ENCODE measurements around the gene OGFOD3.

OGFOD3 gene

DNA sequence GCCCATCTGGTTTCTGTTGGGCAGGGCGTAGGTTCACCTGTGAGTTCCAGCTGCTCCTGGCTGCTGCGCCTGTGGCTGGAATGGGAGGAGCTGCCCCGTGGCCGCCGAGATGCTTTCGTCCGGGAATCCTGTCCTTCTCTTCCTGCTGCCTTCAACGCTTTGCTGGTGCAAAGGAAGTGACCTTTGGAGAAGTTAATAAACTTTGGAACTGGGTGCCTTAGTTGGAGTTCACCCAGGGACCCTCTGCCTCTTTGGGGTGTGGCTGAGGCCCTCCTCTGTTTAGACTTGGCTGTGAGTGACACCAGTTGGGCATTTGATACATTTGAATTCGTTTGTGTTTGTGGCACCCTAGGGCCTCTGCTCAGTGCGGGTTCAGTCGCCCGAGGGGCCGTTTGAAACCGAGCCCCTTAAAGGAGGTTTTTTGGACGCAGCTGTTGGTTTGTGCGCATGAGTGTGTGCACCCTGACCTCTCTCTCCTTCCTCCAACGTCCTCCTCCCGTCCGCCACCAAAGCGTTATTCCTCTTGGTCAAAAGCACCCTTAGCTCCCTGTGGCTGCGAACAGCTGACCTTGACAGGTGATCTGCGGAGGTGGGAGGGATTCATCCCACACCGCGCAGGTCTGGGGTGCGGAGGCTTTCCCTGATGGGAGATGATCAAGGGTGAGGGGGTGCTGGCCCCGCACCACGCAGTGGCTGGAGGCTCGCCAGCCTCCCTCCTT lies 75.9 kb downstream of the OGFOD3 start:
- peaks cover 15% of the 10 kb centered on the region for H3K4me1 Mint-ChIP-seq
- no peak for ATAC-seq
- H3K9me3 Mint-ChIP-seq = no peaks in the 10 kb centered on the region
- H3K4me3 Mint-ChIP-seq = no peak overlapping the region
- no peak for DNase-seq
- peaks cover 9% of the 10 kb centered on the region for H3K27me3 Mint-ChIP-seq
- H3K27ac Mint-ChIP-seq = no peak overlapping the region

DNA sequence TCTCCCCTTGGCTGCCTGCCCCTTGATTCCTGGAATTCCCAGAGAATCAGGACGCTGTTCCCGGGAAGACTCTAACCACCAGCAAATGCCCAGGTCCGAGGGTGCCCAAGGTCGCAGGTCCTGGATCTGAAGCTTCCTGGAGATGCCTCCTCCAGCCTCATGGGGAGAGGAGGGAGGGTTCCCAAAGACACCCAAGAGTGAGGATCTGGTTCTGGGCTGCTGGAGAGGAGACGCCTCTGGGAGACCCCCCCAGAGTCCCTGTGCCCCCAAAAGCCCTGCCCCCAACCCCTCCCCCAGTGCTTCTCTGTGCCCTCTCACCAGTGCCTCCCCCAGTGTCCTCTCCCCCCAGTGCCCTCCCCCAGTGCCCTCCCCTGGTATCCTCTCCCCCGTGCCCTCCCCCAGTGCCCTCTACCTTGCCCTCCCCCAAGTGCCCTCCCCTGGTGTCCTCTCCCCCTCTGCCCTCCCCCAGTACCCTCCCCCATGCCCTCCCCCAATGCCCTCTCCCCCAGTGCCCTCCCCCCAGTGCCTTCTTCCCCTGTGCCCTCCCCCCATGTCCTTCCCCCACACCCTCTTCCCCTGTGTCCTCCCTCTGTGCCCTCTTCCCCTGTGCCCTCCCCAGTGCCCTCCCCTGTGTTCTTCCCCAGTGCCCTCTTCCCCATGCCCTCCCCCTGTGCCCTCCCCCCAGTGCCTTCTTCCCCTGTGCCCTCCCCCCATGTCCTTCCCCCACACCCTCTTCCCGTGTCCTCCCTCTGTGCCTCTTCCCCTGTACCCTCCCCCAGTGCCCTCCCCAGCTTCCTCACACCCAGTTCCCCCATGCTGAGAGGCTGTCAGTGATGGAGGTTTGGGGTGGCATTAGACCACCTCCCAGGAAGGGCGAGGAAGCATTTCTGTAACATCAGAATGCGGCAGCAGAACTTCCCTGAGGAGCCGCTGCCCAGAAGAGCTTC lies 78.5 kb downstream of the OGFOD3 start:
- Mint-ChIP-seq H3K9me3 (no peaks in the 10 kb centered on the region), H3K4me3 (no peak overlapping the region), H3K27me3 (peaks cover 4% of the 10 kb centered on the region), H3K4me1 (peaks cover 26% of the 10 kb centered on the region), H3K27ac (no peak overlapping the region)
- no peak for DNase-seq
- ATAC-seq = peak; percentile 56

Measured in stimulated activated naive CD8-positive, alpha-beta T cell treated with anti-CD3 and anti-CD28 coated beads, Interleukin-15, amount 100 ng/mL, for 72 hours (primary cell).